K562 (cell line): Measurements from ENCODE around the gene NBEAL1. TPM values are rescaled to one million over a fixed set of nuclear protein-coding genes. Genes with fewer than 3 reads are reported as not detected.
A peak's percentile ranks its signal among the peaks of the same experiment; 100 is the strongest.

Experiments used
- ATAC-seq: fragments of 200-7000 bp; cut with Tn5 transposase; 3 replicates; pipeline ENCODE4 v1.9.1; 2020; ENCODE audit warnings: moderate library complexity
- BruUV-seq: library from RNA; stranded (reverse); fragments of 400-500 nt; replicated peaks from 2 replicates; lab custom pipeline; 2021; lab: Mats Ljungman, UMichigan
- CTCF ChIA-PET: fragments of 300-600 bp; formaldehyde crosslinking; extraction: SDS; loops from one replicate; lab custom pipeline; 2021; ENCODE audit warnings: low intra/inter-chr PET ratio; lab: Yijun Ruan, JAX
- POLR2A ChIA-PET: fragments of 300-600, 350-650 bp; sonication (Branson Sonifier 250); formaldehyde crosslinking; extraction: SDS; loops from one replicate; lab custom pipeline; 2021; ENCODE audit warnings: antibody characterized with exemption, inconsistent platforms; lab: Yijun Ruan, JAX
- DNase-seq, 4 experiments: peaks; one replicate each; pipeline versions ENCODE4 v3.0.0 to v3.0.0-alpha.2; 2011 to 2018; ENCODE audit warnings: low spot score in 3 of 4, mixed read lengths in 3 of 4; ENCODE audit errors: extremely low read depth in 1 of 4
- FAIRE-seq: peaks from 2 replicates; lab custom pipeline; 2011; peaks lifted over from hg19 to GRCh38; lab: Jason Lieb, UNC
- H2AFZ ChIP-seq: 2 replicates; pipeline ENCODE4 v1.6.0; 2011; ENCODE audit warnings: low read depth, low read length, control low read depth, inconsistent platforms
- H3K27ac ChIP-seq: fragments of 200-600 bp; 3 replicates; pipeline ENCODE4 v1.8.0; 2011; ENCODE audit warnings: low read depth, mild to moderate bottlenecking, control low read depth, inconsistent platforms, low read length, moderate library complexity, mixed read lengths; ENCODE audit errors: extremely low read depth
- H3K27me3 ChIP-seq, 2 experiments: fragments of 300-600 bp in 1 of 2; 2 replicates in 1 of 2; 3 replicates in 1 of 2; pipeline versions ENCODE4 v1.6.0 to v1.8.0; 2011; ENCODE audit warnings: inconsistent platforms in 2 of 2, low read length in 2 of 2, mild to moderate bottlenecking in 1 of 2, mixed read lengths in 1 of 2, moderate library complexity in 1 of 2; ENCODE audit not compliant: control insufficient read depth in 2 of 2, insufficient read depth in 2 of 2
- H3K36me3 ChIP-seq: fragments of 300-600 bp; 3 replicates; pipeline ENCODE4 v1.8.0; 2011; ENCODE audit warnings: mild to moderate bottlenecking, low read length, inconsistent platforms; ENCODE audit not compliant: control insufficient read depth, insufficient read depth
- H3K4me1 ChIP-seq, 2 experiments: fragments of 200-600 bp in 1 of 2; replicated peaks in 1 of 2; 2 replicates in 1 of 2; 3 replicates in 1 of 2; pipeline versions ENCODE4 v1.5.1 to v1.8.0; 2011; ENCODE audit warnings: inconsistent platforms in 2 of 2, low read length in 2 of 2, mild to moderate bottlenecking in 1 of 2, mixed read lengths in 1 of 2, moderate library complexity in 1 of 2; ENCODE audit not compliant: control insufficient read depth in 2 of 2, insufficient read depth in 2 of 2
- H3K4me2 ChIP-seq: 2 replicates; pipeline ENCODE4 v1.6.1; 2011; ENCODE audit warnings: low read length, control low read depth, inconsistent platforms, mixed read lengths; ENCODE audit not compliant: insufficient read depth
- H3K4me3 ChIP-seq: fragments of 200-600 bp; sonication (generic), shearing (Covaris generic); 2 replicates; pipeline ENCODE4 v1.5.1; 2016; ENCODE audit warnings: control low read depth, inconsistent platforms
- H3K79me2 ChIP-seq: fragments of 200-600 bp; 3 replicates; pipeline ENCODE4 v1.8.0; 2011; ENCODE audit warnings: low read length, inconsistent platforms; ENCODE audit not compliant: control insufficient read depth, insufficient read depth
- H3K9ac ChIP-seq, 2 experiments: 2 replicates each; pipeline versions ENCODE4 v1.6.0 to v1.6.1; 2011; ENCODE audit warnings: low read depth in 2 of 2, low read length in 2 of 2, control low read depth in 1 of 2, inconsistent platforms in 1 of 2, mild to moderate bottlenecking in 1 of 2, mixed read lengths in 1 of 2; ENCODE audit not compliant: insufficient read depth in 1 of 2
- H3K9me1 ChIP-seq: one replicate; pipeline ENCODE4 v1.6.0; 2011; ENCODE audit warnings: inconsistent platforms, mild to moderate bottlenecking, low read length, moderate library complexity; ENCODE audit not compliant: control insufficient read depth, insufficient read depth
- H3K9me3 ChIP-seq: replicated peaks from 2 replicates; pipeline ENCODE4 v1.5.1; 2011; ENCODE audit warnings: low read depth, low read length, inconsistent platforms; ENCODE audit not compliant: control insufficient read depth, insufficient read depth
- H4K20me1 ChIP-seq: replicated peaks from 2 replicates; pipeline ENCODE4 v1.6.1; 2011; ENCODE audit warnings: low read length, inconsistent platforms, mixed read lengths; ENCODE audit not compliant: control insufficient read depth, insufficient read depth
- ARNT ChIP-seq, 2 experiments: fragments of 450-650 bp; IDR thresholded peaks; 2 replicates each; pipeline ENCODE4 v1.6.1; 2016; ENCODE audit warnings: mild to moderate bottlenecking in 1 of 2
- KDM5B ChIP-seq: fragments of 200-600 bp; sonication (generic); IDR thresholded peaks from 2 replicates; pipeline ENCODE4 v1.6.1; 2012; ENCODE audit warnings: low read depth, mild to moderate bottlenecking, moderate library complexity, low read length, control low read depth, inconsistent platforms; ENCODE audit not compliant: insufficient replicate concordance
- MECOM ChIP-seq: fragments of 250-450 bp; sonication (Bioruptor Pico); IDR thresholded peaks from 2 replicates; pipeline ENCODE4 v1.8.0; 2022; ENCODE audit warnings: inconsistent platforms
- SUPT5H ChIP-seq: fragments of 450-650 bp; IDR thresholded peaks from 2 replicates; pipeline ENCODE4 v1.6.1; 2016
- TAF1 ChIP-seq: IDR thresholded peaks from 2 replicates; pipeline ENCODE4 v1.6.1; 2011; ENCODE audit warnings: mild to moderate bottlenecking, low read length, moderate library complexity; ENCODE audit not compliant: insufficient read depth, control insufficient read depth, severe bottlenecking; ENCODE audit errors: extremely low read depth
- U2AF1 ChIP-seq: fragments of 200-400 bp; formaldehyde crosslinking; optimal IDR thresholded peaks from 2 replicates; pipeline ENCODE3; 2017; ENCODE audit warnings: mild to moderate bottlenecking, low read depth, low read length, moderate library complexity
- ZFP30 ChIP-seq: fragments of 250-450 bp; sonication (Bioruptor Pico); IDR thresholded peaks from 2 replicates; pipeline ENCODE4 v1.8.0; 2022; ENCODE audit warnings: moderate library complexity, mild to moderate bottlenecking, inconsistent platforms, borderline replicate concordance
- ZNF146 ChIP-seq: IDR thresholded peaks from one replicate; pipeline ENCODE4 v1.6.1; 2018; ENCODE audit warnings: missing compliant biosample characterization; ENCODE audit not compliant: unreplicated experiment
- WGBS: fragments of 100-300 bp; shearing (Covaris generic); methylation state at CpG from one replicate; pipeline ENCODE4 v1.1.6; 2016; ENCODE audit warnings: low coverage, mixed read lengths; ENCODE audit not compliant: insufficient coverage; ENCODE audit errors: missing lambda C conversion rate; 5-methylcytosine and 5-hydroxymethylcytosine counted together
- in situ Hi-C: fragments of 300-500 bp; cut with MboI; formaldehyde crosslinking; loops from 4 replicates; pipeline ENCODE4 v1.15.0; 2018; ENCODE audit warnings: inconsistent platforms, mixed read lengths
- intact Hi-C: fragments of 100-400 bp; cut with micrococcal nuclease; formaldehyde crosslinking; loops from 2 replicates; pipeline ENCODE4 v1.14.2; 2022
- polyA plus RNA-seq, 8 experiments: library from polyadenylated mRNA; depleted of rRNA in 4 of 8; stranded (reverse) in 5 of 8; unstranded in 3 of 8; fragments of >200 nt; fragmentation: Nextera tagmentation in 2 of 8; fragmentation: Illumina TruSeq in 1 of 8; extraction: Ambion mirVana in 2 of 8; extraction: Trizol in 1 of 8; gene quantifications; 2 replicates each; pipeline versions ENCODE4 v1.2.1 to v1.2.3, GENCODE V29; 2011 to 2014; ENCODE audit warnings: inconsistent platforms in 1 of 8, missing spikeins in 1 of 8
- total RNA-seq, 7 experiments: library from RNA; depleted of rRNA in 6 of 7; stranded (reverse); fragments of >200 nt in 6 of 7; fragmentation: Illumina TruSeq in 2 of 7; extraction: Trizol in 2 of 7; gene quantifications; 2 replicates each; pipeline versions ENCODE4 v1.2.1 to v1.2.3, GENCODE V29; 2011 to 2021; ENCODE audit warnings: low replicate concordance in 1 of 7
- TF ChIP-seq, protein P1 (sequence below): fragments of 450-650 bp; IDR thresholded peaks from 2 replicates; pipeline ENCODE4 v1.6.1; 2017; ENCODE audit warnings: antibody characterized with exemption, mild to moderate bottlenecking
- TF ChIP-seq, protein P2 (sequence below), 2 experiments: fragments of 450-650 bp; IDR thresholded peaks; 2 replicates each; pipeline ENCODE4 v1.6.1; 2018; ENCODE audit warnings: mild to moderate bottlenecking in 2 of 2, low read depth in 1 of 2; ENCODE audit not compliant: partially characterized antibody in 2 of 2
- TF ChIP-seq, protein P3 (sequence below): sonication (generic); formaldehyde crosslinking; IDR thresholded peaks from 2 replicates; pipeline ENCODE4 v1.8.1; 2022; ENCODE audit warnings: missing genetic modification reagents

NBEAL1 gene
- total and polyA plus RNA-seq, 9 of the 15 experiments (the other 6 are each of a cell fraction or from before 2014, with no cell fraction given), result 2.1 to 13.5 (median 7.3) TPM

DNA sequence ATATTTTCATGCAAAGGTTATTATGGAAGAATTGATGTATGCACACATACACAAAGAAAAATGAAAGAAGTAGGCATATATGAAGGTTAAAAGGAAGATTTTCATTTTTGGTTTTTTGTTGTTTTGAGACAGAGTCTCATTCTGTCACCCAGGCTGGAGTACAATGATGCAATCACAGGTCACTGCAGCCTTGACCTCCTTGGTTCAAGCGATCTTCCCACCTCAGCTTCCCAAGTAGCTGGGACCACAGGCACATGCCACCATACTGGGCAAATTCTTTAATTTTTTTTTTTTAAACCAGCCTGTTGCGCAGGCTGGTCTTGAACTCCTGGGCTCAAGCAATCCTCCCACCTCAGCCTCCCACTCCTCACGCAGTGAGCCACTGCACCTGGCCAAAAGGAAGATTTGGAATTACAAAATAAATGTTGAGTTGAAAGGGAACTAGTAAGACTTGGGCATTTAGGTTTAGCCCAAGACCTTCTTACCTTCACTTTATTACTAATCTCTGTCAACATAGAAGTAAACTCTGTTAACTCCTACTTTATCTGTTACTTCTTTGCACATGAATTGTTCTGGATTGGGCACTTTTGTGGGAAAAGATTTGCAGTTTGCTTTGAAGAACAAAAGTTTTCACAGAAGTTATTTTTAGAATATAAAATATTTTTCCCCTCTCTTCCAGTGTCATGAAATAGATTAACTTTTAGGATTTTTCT is 31.7 kb upstream of the NBEAL1 start:
- BruUV-seq, result no TSS peak
- Histone ChIP-seq H3K4me3 (no peak overlapping the region), H3K4me2 (no peak overlapping the region), H4K20me1 (no peaks in the 10 kb centered on the region), H3K27me3 (no peaks in the 10 kb centered on the region), H3K79me2 (no peaks in the 10 kb centered on the region), H3K27ac (no peak overlapping the region), H3K9me3 (no peaks in the 10 kb centered on the region), H3K9me1 (no peaks in the 10 kb centered on the region), H3K9ac (no peak overlapping the region), H3K4me1 (no peaks in the 10 kb centered on the region), H3K36me3 (no peaks in the 10 kb centered on the region), H2AFZ (no peak overlapping the region)
- peak; percentile 69 for ATAC-seq
- in situ Hi-C loops, result no loop called here
- 56% methylated on average over 3 of the region's 3 CpGs for WGBS
- ChIA-PET POLR2A (no interaction called here), CTCF (no interaction called here)
- intact Hi-C loops, result no loop called here
- DNase-seq, result no peak
- no peak for FAIRE-seq
- TF ChIP-seq TAF1 (no peak), ZFP30 (CRISPR knock-in tag) (no peak), SUPT5H (no peak), MECOM (no peak), KDM5B (no peak), ARNT (IDR thresholded peaks at IDR 0.05) (no peak), ZNF146 (CRISPR knock-in tag) (no peak), U2AF1 (no peak)
- TF ChIP-seq, protein P1, sequence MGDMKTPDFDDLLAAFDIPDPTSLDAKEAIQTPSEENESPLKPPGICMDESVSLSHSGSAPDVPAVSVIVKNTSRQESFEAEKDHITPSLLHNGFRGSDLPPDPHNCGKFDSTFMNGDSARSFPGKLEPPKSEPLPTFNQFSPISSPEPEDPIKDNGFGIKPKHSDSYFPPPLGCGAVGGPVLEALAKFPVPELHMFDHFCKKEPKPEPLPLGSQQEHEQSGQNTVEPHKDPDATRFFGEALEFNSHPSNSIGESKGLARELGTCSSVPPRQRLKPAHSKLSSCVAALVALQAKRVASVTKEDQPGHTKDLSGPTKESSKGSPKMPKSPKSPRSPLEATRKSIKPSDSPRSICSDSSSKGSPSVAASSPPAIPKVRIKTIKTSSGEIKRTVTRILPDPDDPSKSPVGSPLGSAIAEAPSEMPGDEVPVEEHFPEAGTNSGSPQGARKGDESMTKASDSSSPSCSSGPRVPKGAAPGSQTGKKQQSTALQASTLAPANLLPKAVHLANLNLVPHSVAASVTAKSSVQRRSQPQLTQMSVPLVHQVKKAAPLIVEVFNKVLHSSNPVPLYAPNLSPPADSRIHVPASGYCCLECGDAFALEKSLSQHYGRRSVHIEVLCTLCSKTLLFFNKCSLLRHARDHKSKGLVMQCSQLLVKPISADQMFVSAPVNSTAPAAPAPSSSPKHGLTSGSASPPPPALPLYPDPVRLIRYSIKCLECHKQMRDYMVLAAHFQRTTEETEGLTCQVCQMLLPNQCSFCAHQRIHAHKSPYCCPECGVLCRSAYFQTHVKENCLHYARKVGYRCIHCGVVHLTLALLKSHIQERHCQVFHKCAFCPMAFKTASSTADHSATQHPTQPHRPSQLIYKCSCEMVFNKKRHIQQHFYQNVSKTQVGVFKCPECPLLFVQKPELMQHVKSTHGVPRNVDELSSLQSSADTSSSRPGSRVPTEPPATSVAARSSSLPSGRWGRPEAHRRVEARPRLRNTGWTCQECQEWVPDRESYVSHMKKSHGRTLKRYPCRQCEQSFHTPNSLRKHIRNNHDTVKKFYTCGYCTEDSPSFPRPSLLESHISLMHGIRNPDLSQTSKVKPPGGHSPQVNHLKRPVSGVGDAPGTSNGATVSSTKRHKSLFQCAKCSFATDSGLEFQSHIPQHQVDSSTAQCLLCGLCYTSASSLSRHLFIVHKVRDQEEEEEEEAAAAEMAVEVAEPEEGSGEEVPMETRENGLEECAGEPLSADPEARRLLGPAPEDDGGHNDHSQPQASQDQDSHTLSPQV, result no peak
- TF ChIP-seq, protein P2, sequence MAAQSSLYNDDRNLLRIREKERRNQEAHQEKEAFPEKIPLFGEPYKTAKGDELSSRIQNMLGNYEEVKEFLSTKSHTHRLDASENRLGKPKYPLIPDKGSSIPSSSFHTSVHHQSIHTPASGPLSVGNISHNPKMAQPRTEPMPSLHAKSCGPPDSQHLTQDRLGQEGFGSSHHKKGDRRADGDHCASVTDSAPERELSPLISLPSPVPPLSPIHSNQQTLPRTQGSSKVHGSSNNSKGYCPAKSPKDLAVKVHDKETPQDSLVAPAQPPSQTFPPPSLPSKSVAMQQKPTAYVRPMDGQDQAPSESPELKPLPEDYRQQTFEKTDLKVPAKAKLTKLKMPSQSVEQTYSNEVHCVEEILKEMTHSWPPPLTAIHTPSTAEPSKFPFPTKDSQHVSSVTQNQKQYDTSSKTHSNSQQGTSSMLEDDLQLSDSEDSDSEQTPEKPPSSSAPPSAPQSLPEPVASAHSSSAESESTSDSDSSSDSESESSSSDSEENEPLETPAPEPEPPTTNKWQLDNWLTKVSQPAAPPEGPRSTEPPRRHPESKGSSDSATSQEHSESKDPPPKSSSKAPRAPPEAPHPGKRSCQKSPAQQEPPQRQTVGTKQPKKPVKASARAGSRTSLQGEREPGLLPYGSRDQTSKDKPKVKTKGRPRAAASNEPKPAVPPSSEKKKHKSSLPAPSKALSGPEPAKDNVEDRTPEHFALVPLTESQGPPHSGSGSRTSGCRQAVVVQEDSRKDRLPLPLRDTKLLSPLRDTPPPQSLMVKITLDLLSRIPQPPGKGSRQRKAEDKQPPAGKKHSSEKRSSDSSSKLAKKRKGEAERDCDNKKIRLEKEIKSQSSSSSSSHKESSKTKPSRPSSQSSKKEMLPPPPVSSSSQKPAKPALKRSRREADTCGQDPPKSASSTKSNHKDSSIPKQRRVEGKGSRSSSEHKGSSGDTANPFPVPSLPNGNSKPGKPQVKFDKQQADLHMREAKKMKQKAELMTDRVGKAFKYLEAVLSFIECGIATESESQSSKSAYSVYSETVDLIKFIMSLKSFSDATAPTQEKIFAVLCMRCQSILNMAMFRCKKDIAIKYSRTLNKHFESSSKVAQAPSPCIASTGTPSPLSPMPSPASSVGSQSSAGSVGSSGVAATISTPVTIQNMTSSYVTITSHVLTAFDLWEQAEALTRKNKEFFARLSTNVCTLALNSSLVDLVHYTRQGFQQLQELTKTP (IDR thresholded peaks at IDR 0.05; ENCODE audit: low read depth in 1 of 2, partially characterized antibody in 2 of 2), result no peak
- TF ChIP-seq, protein P3, sequence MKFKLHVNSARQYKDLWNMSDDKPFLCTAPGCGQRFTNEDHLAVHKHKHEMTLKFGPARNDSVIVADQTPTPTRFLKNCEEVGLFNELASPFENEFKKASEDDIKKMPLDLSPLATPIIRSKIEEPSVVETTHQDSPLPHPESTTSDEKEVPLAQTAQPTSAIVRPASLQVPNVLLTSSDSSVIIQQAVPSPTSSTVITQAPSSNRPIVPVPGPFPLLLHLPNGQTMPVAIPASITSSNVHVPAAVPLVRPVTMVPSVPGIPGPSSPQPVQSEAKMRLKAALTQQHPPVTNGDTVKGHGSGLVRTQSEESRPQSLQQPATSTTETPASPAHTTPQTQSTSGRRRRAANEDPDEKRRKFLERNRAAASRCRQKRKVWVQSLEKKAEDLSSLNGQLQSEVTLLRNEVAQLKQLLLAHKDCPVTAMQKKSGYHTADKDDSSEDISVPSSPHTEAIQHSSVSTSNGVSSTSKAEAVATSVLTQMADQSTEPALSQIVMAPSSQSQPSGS (CRISPR knock-in tag), result no peak
